Stomach (tissue), 4 donors: ENCODE measurements around the gene GABRQ.
"Not testable (repeated sequence)": the region's sequence is repeated elsewhere in the genome, so short reads cannot be mapped to it uniquely, and the experiment has no call there.

Experiments used
- CTCF ChIP-seq, 7 experiments: fragments of 450-650 bp in 4 of 7; fragments of 200-600 bp in 3 of 7; sonication (generic) in 3 of 7; IDR thresholded peaks; one replicate each; pipeline ENCODE4 v1.5.1; 2016 to 2019; ENCODE audit warnings: antibody characterized with exemption in 7 of 7, control low read depth in 2 of 7, mild to moderate bottlenecking in 1 of 7
- EP300 ChIP-seq: sonication (generic); formaldehyde crosslinking; IDR thresholded peaks from one replicate; pipeline ENCODE4 v1.6.1; 2017; ENCODE audit warnings: antibody characterized with exemption
- POLR2A ChIP-seq, 4 donors: fragments of 450-650 bp; IDR thresholded peaks; one replicate each; pipeline ENCODE4 v1.6.1; 2016; ENCODE audit warnings: antibody characterized with exemption in 4 of 4, control low read depth in 2 of 4, mild to moderate bottlenecking in 1 of 4, moderate library complexity in 1 of 4
- POLR2AphosphoS5 ChIP-seq, 3 donors: sonication (generic); formaldehyde crosslinking; IDR thresholded peaks; one replicate each; pipeline ENCODE4 v1.6.1; 2016; ENCODE audit warnings: antibody characterized with exemption in 3 of 3

- not testable (repeated sequence) for TF ChIP-seq CTCF (IDR thresholded peaks at IDR 0.05); POLR2A (IDR thresholded peaks at IDR 0.05); EP300; POLR2AphosphoS5 (IDR thresholded peaks at IDR 0.05)
Measured at GRCh38 chrX:152706500-152706899, 68.8 kb downstream of the GABRQ start.
